OCI-LY7 (cell line): ENCODE measurements around the gene PPP1R9B. TPM values are rescaled to one million over a fixed set of nuclear protein-coding genes. Genes with fewer than 3 reads are reported as not detected.

Experiments
- BruUV-seq: library from RNA; stranded (reverse); fragments of 400-500 nt; replicated peaks from 2 replicates; lab custom pipeline; 2021; lab: Mats Ljungman, UMichigan
- CTCF ChIA-PET: fragments of 300-600 bp; sonication (Branson Sonifier 250); formaldehyde crosslinking; loops from one replicate; lab custom pipeline; 2022; ENCODE audit warnings: antibody characterized with exemption; ENCODE audit not compliant: unreplicated experiment; lab: Charles Lee
- POLR2A ChIA-PET: fragments of 300-600 bp; sonication (Branson Sonifier 250); formaldehyde crosslinking; loops from one replicate; lab custom pipeline; 2022; ENCODE audit warnings: antibody characterized with exemption; lab: Charles Lee
- DNase-seq: peaks from one replicate; pipeline ENCODE4 v3.0.0-alpha.2; 2015; ENCODE audit warnings: low spot score
- H2AFZ ChIP-seq: fragments of 200-600 bp; sonication (generic), shearing (Covaris generic); 2 replicates; pipeline ENCODE4 v1.6.1; 2014; ENCODE audit warnings: mild to moderate bottlenecking, antibody characterized with exemption, low read length, moderate library complexity
- H3K27ac ChIP-seq: fragments of 200-600 bp; sonication (generic); 2 replicates; pipeline ENCODE4 v1.5.1; 2014; ENCODE audit warnings: mixed run types, low read depth, mild to moderate bottlenecking, moderate library complexity, low read length, inconsistent platforms; ENCODE audit not compliant: poor library complexity, severe bottlenecking
- H3K36me3 ChIP-seq: fragments of 200-600 bp; sonication (generic); 2 replicates; pipeline ENCODE4 v1.6.1; 2014; ENCODE audit warnings: mild to moderate bottlenecking, antibody characterized with exemption, low read length, moderate library complexity, mixed read lengths; ENCODE audit not compliant: insufficient read depth
- H3K4me1 ChIP-seq: fragments of 200-600 bp; sonication (generic); 2 replicates; pipeline ENCODE4 v1.5.1; 2014; ENCODE audit warnings: mild to moderate bottlenecking, low read length; ENCODE audit not compliant: insufficient read depth, poor library complexity, severe bottlenecking
- H3K4me2 ChIP-seq: fragments of 200-600 bp; sonication (generic); 2 replicates; pipeline ENCODE4 v1.6.1; 2014; ENCODE audit warnings: mild to moderate bottlenecking, low read length
- H3K4me3 ChIP-seq: fragments of 200-600 bp; sonication (generic); 2 replicates; pipeline ENCODE4 v1.5.1; 2014; ENCODE audit warnings: mild to moderate bottlenecking, low read depth, low read length; ENCODE audit not compliant: poor library complexity, severe bottlenecking
- H3K79me2 ChIP-seq: fragments of 200-600 bp; sonication (generic); 2 replicates; pipeline ENCODE4 v1.6.1; 2016; ENCODE audit warnings: low read depth, mild to moderate bottlenecking, low read length, moderate library complexity, mixed read lengths; ENCODE audit not compliant: insufficient read depth
- H3K9me2 ChIP-seq: fragments of 200-600 bp; sonication (generic); 2 replicates; pipeline ENCODE4 v1.6.1; 2016; ENCODE audit warnings: mild to moderate bottlenecking, low read length, mixed read lengths; ENCODE audit not compliant: insufficient read depth
- H3K9me3 ChIP-seq: fragments of 200-600 bp; sonication (generic); 2 replicates; pipeline ENCODE4 v1.6.1; 2014; ENCODE audit warnings: mild to moderate bottlenecking, mixed run types, low read length, mixed read lengths
- H4K20me1 ChIP-seq: fragments of 200-600 bp; sonication (generic); 2 replicates; pipeline ENCODE4 v1.6.1; 2014; ENCODE audit warnings: mild to moderate bottlenecking, antibody characterized with exemption, low read length, moderate library complexity, mixed read lengths; ENCODE audit not compliant: insufficient read depth
- CTCF ChIP-seq: fragments of 200-600 bp; sonication (generic); conservative IDR thresholded peaks from 2 replicates; pipeline ENCODE4 v1.5.1; 2014; ENCODE audit warnings: mild to moderate bottlenecking, antibody characterized with exemption, low read length, moderate library complexity, mixed read lengths
- EZH2phosphoT487 ChIP-seq: fragments of 200-600 bp; sonication (generic); IDR thresholded peaks from 2 replicates; pipeline ENCODE4 v1.6.1; 2018; ENCODE audit warnings: low read depth, borderline replicate concordance, mild to moderate bottlenecking, mixed run types, antibody characterized with exemption, low read length, moderate library complexity, mixed read lengths
- intact Hi-C: fragments of 100-400 bp; cut with micrococcal nuclease; formaldehyde crosslinking; loops from one replicate; pipeline ENCODE4 v1.10.0; 2022; ENCODE audit not compliant: unreplicated experiment
- total RNA-seq, 2 experiments: library from RNA; depleted of rRNA in 1 of 2; stranded (reverse); fragments of >200 nt in 1 of 2; shearing (Covaris generic) in 1 of 2; gene quantifications; 2 replicates each; pipeline ENCODE4 v1.2.3, GENCODE V29; 2014 to 2022

The PPP1R9B gene
- total RNA-seq, 2 experiments from 2014 or later, result 45.3 to 87.0 TPM

DNA sequence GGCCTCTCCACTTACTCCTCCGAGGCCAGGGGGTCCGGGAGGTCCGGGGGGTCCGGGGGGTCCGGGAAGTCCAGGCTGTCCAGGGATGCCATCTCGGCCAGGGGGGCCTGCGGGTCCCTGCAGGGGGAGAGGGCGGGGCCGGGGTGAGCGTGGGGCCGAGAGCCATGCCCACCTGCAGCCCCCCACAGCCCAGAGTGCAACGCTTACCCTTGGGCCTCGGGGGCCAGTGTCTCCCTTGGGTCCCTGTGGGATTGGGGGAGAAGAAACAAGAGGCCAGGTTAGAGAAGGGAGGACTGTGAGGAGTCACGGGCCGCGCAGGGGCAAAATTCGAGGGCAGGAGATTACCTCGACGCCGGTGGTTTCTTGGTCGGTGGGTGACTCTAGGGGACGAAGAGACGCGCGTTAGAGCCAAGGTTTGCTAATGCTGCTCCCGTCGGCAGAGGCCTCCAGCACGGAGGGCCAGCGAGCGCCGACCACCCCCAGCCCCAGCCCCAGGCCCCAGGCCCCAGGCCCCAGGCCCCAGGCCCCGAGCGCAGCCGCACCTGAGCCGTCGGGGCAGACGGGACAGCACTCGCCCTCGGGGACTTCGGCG, 48.8 kb upstream of the PPP1R9B start:
- H3K27ac ChIP-seq, result no peak overlapping the region
- ChIA-PET CTCF (interaction anchor here (0.9 to 1.2 kb wide), 2 partner anchors 30 to 75 kb away, joined by 3 to 12 read pairs; partner anchors contain the start of gene TMEM92), POLR2A (interaction anchor here (0.7 kb wide), 1 partner anchor 12 kb away, joined by 3 read pairs; no protein-coding TSS in a partner anchor)
- H4K20me1 ChIP-seq, result no peaks in the 10 kb centered on the region; the same call in 1 of the 2 replicates
- H3K79me2 ChIP-seq, result no peaks in the 10 kb centered on the region
- H3K4me1 ChIP-seq, result peaks cover 8% of the 10 kb centered on the region
- DNase-seq, result no peak
- TF ChIP-seq CTCF (no peak), EZH2phosphoT487 (no peak)
- no peaks in the 10 kb centered on the region for H3K36me3 ChIP-seq
- H3K4me3 ChIP-seq, result no peak overlapping the region
- no peaks in the 10 kb centered on the region for H3K9me2 ChIP-seq
- peak overlapping the region; percentile 75 for H3K4me2 ChIP-seq
- no TSS peak for BruUV-seq
- intact Hi-C loops, result no loop called here
- no peaks in the 10 kb centered on the region for H3K9me3 ChIP-seq
- H2AFZ ChIP-seq, result no peak overlapping the region

DNA sequence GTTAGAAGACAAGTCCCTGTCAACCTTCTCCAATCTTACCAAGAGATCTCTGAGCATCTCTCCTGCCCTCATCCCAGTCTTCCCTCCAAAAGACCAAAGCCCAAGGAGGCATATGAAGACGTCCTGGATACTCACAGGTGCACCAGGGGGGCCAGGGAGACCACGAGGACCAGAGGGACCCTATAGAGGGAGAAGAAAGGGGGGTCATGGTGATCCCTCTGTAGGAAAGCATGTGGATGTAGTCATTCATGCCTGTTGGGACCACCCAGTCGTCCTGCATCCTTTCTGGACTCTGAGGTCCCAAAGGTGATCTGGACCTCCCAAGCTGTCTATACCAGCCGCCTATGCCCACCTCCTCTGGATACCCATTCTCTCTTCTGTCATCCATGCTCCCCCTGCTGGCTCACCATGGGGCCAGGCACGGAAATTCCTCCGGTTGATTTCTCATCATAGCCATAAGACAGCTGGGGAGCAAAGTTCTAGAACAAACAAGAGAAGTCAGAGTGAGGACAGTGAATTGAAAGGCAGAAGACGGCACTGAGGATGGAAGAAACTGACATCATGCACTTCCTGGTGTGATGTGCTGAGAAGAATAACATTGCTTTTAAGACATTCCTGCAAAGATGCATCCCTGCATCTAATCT, 47.7 kb upstream of the PPP1R9B start:
- H3K27ac ChIP-seq, result no peak overlapping the region
- TF ChIP-seq CTCF (peak; percentile 81), EZH2phosphoT487 (no peak)
- ChIA-PET CTCF (no interaction called here), POLR2A (no interaction called here)
- H4K20me1 ChIP-seq, result no peaks in the 10 kb centered on the region; the same call in 1 of the 2 replicates
- DNase-seq, result peak; percentile 60
- H3K79me2 ChIP-seq, result no peaks in the 10 kb centered on the region
- H3K36me3 ChIP-seq, result no peaks in the 10 kb centered on the region
- no peak overlapping the region for H2AFZ ChIP-seq
- H3K9me2 ChIP-seq, result no peaks in the 10 kb centered on the region
- BruUV-seq, result no TSS peak
- no peak overlapping the region for H3K4me2 ChIP-seq
- peaks cover 8% of the 10 kb centered on the region for H3K4me1 ChIP-seq
- H3K4me3 ChIP-seq, result no peak overlapping the region
- intact Hi-C loops, result loop anchor here (1.0 kb wide), 1 partner anchor 29 kb away; no protein-coding TSS in a partner anchor
- no peaks in the 10 kb centered on the region for H3K9me3 ChIP-seq
